Activated T-helper 17 cell treated with anti-CD3 and anti-CD28 coated beads, Interleukin-2, amount 50 U/mL, for 72 hours (primary cell): Measurements from ENCODE around the gene PLEKHH3. TPM values are rescaled to one million over a fixed set of nuclear protein-coding genes. Genes with fewer than 3 reads are reported as not detected.

Experiments
- ATAC-seq: fragments of 150-1000 bp; cut with Tn5 transposase; replicated peaks from 2 replicates; pipeline ENCODE4 v1.10.0; 2021; ENCODE audit warnings: mild to moderate bottlenecking, moderate library complexity
- H3K27ac Mint-ChIP-seq: one replicate; pipeline ENCODE4 v1.8.0; 2022; ENCODE audit warnings: mixed read lengths
- H3K27me3 Mint-ChIP-seq: one replicate; pipeline ENCODE4 v1.8.0; 2022; ENCODE audit warnings: mixed read lengths
- H3K36me3 Mint-ChIP-seq: one replicate; pipeline ENCODE4 v1.8.0; 2022; ENCODE audit warnings: low read depth, mild to moderate bottlenecking, mixed read lengths
- H3K4me1 Mint-ChIP-seq: one replicate; pipeline ENCODE4 v1.8.0; 2022; ENCODE audit warnings: mixed read lengths
- H3K4me3 Mint-ChIP-seq: one replicate; pipeline ENCODE4 v1.8.0; 2022; ENCODE audit warnings: mild to moderate bottlenecking, mixed read lengths
- H3K9me3 Mint-ChIP-seq: one replicate; pipeline ENCODE4 v1.8.0; 2022; ENCODE audit warnings: mixed read lengths
- total RNA-seq, 2 donors: library from RNA; stranded (reverse); gene quantifications; one replicate each; pipeline ENCODE4 v1.2.3, GENCODE V29; 2022

Gene PLEKHH3
- total RNA-seq, 2 donors from 2014 or later, result 0.61 to 1.5 TPM

DNA sequence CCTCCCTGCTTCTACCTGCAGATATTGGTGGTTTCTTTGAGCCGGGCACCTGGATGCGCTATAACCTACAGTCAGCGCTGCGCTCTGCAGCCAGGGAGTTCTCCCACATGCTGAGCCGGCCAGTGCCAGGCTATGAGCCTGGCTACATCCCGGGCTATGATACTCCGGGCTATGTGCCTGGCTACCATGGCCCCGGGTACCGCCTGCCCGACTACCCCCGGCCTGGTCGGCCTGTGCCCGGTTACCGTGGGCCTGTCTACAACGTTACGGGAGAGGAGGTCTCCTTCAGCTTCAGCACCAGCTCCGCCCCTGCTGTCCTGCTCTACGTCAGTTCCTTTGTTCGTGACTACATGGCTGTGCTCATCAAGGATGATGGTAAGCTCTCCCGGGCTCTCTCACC, 18.7 kb upstream of the PLEKHH3 start:
- H3K27me3 Mint-ChIP-seq, result no peaks in the 10 kb centered on the region
- H3K27ac Mint-ChIP-seq, result no peak overlapping the region
- H3K9me3 Mint-ChIP-seq, result no peaks in the 10 kb centered on the region
- H3K36me3 Mint-ChIP-seq, result peaks cover 24% of the 10 kb centered on the region
- no peak for ATAC-seq
- H3K4me3 Mint-ChIP-seq, result no peak overlapping the region
- H3K4me1 Mint-ChIP-seq, result no peaks in the 10 kb centered on the region

DNA sequence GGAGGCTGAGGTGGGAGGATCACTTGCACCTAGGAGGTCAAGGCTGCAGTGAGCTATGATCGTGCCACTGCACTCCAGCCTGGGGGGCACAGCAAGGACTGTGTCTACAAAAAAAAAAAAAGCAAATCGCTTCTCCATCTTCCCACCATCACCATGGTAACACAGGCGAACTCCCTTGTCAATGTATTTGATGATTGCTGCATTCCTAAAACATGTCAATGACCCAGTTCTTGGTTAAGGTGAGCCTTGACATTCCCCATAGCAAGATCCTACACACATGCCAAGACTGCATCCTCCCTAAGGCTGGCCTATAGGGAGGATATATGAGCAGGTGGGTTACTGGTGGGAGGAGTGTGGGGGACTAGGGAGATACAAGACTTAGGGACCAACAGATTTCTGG, 17.7 kb upstream of the PLEKHH3 start:
- no peaks in the 10 kb centered on the region for H3K4me1 Mint-ChIP-seq
- no peak for ATAC-seq
- no peak overlapping the region for H3K27ac Mint-ChIP-seq
- no peaks in the 10 kb centered on the region for H3K9me3 Mint-ChIP-seq
- H3K27me3 Mint-ChIP-seq, result no peaks in the 10 kb centered on the region
- H3K4me3 Mint-ChIP-seq, result no peak overlapping the region
- peaks cover 16% of the 10 kb centered on the region for H3K36me3 Mint-ChIP-seq

GRCh38 chr17:42692489-42692888, 15.7 kb upstream of the PLEKHH3 start:
- Mint-ChIP-seq H3K9me3 (no peaks in the 10 kb centered on the region), H3K4me3 (no peak overlapping the region), H3K27ac (no peak overlapping the region), H3K4me1 (no peaks in the 10 kb centered on the region), H3K27me3 (no peaks in the 10 kb centered on the region), H3K36me3 (peaks cover 7% of the 10 kb centered on the region)
- ATAC-seq, result no peak

GRCh38 chr17:42691021-42691545, 14.3 kb upstream of the PLEKHH3 start:
- Mint-ChIP-seq H3K27ac (no peak overlapping the region), H3K36me3 (peaks cover 4% of the 10 kb centered on the region), H3K27me3 (no peaks in the 10 kb centered on the region), H3K4me1 (no peaks in the 10 kb centered on the region), H3K9me3 (no peaks in the 10 kb centered on the region), H3K4me3 (no peak overlapping the region)
- no peak for ATAC-seq

DNA sequence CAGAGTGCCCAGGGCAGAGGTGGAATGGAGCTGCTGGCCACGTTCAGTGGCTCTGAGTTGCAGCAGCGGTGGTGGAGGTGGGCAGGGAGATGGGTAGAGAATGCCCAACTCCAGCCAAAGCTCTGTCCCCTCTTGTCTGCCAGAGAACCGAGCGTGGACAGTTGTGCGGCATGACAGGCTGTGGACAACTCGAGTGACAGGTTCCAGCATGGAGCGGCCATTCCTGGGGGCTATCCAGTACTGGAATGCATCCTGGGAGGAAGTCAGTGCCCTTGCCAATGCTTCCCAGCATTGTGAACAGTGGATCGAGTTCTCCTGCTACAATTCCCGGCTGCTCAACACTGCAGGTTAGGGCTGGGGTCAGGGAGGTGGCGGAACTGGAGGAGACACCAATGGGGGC, 13.8 kb upstream of the PLEKHH3 start:
- no peak overlapping the region for H3K4me3 Mint-ChIP-seq
- H3K4me1 Mint-ChIP-seq, result no peaks in the 10 kb centered on the region
- H3K27ac Mint-ChIP-seq, result no peak overlapping the region
- ATAC-seq, result no peak
- H3K9me3 Mint-ChIP-seq, result no peaks in the 10 kb centered on the region
- H3K36me3 Mint-ChIP-seq, result no peaks in the 10 kb centered on the region
- no peaks in the 10 kb centered on the region for H3K27me3 Mint-ChIP-seq

GRCh38 chr17:42687707-42688320, 11.0 kb upstream of the PLEKHH3 start:
- Mint-ChIP-seq H3K4me1 (peaks cover 5% of the 10 kb centered on the region), H3K36me3 (no peaks in the 10 kb centered on the region), H3K4me3 (no peak overlapping the region), H3K27me3 (peaks cover 8% of the 10 kb centered on the region), H3K9me3 (no peaks in the 10 kb centered on the region), H3K27ac (no peak overlapping the region)
- no peak for ATAC-seq

GRCh38 chr17:42686520-42687128, 9.8 kb upstream of the PLEKHH3 start:
- H3K36me3 Mint-ChIP-seq, result no peaks in the 10 kb centered on the region
- H3K27ac Mint-ChIP-seq, result no peak overlapping the region
- no peak overlapping the region for H3K4me3 Mint-ChIP-seq
- no peaks in the 10 kb centered on the region for H3K9me3 Mint-ChIP-seq
- H3K27me3 Mint-ChIP-seq, result peaks cover 8% of the 10 kb centered on the region
- ATAC-seq, result no peak
- H3K4me1 Mint-ChIP-seq, result peaks cover 12% of the 10 kb centered on the region

- Mint-ChIP-seq H3K27me3 (peaks cover 11% of the 10 kb centered on the region), H3K27ac (no peak overlapping the region), H3K4me1 (peaks cover 17% of the 10 kb centered on the region), H3K9me3 (no peaks in the 10 kb centered on the region), H3K36me3 (no peaks in the 10 kb centered on the region), H3K4me3 (no peak overlapping the region)
- no peak for ATAC-seq
Observed at GRCh38 chr17:42685831-42686230, 9.0 kb upstream of the PLEKHH3 start.

GRCh38 chr17:42684929-42685556, 8.2 kb upstream of the PLEKHH3 start:
- Mint-ChIP-seq H3K9me3 (no peaks in the 10 kb centered on the region), H3K4me3 (no peak overlapping the region), H3K36me3 (no peaks in the 10 kb centered on the region), H3K4me1 (peaks cover 17% of the 10 kb centered on the region), H3K27ac (no peak overlapping the region), H3K27me3 (peaks cover 14% of the 10 kb centered on the region)
- no peak for ATAC-seq

DNA sequence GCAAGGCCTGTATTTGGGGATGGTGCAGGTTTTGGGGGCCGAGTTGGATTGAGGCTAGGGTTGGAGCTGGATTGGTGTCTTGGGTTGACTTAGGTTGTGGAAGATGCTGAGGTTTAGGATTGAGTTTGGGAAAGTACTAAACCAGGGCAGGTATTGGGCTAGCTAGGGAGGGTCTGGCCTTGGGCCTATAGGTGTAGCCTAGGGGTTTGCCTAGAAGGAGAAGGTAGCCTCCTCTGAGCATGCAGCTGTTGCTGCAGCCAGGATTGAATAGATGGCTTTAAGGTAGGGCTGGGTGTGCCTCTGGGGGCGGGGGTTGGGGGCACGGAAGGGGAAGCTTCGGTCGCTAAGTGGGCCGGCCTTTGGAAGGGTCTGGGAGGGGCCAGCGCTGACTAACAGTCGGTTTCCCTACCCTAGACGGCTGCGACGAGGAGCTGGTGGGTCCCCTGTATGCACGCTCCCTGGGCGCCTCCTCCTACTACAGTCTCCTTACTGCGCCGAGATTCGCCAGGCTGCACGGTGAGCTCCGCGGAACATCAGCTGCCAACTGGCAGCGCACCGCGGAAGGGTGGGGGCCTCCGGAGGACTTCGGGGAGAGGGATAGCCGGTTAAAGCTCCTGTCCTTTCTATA, 6.7 kb upstream of the PLEKHH3 start:
- Mint-ChIP-seq H3K27me3 (peaks cover 14% of the 10 kb centered on the region), H3K4me1 (peaks cover 18% of the 10 kb centered on the region), H3K27ac (no peak overlapping the region), H3K9me3 (no peaks in the 10 kb centered on the region), H3K36me3 (no peaks in the 10 kb centered on the region), H3K4me3 (peak overlapping the region; percentile 87)
- ATAC-seq, result no peak

GRCh38 chr17:42682722-42683403, 6.1 kb upstream of the PLEKHH3 start:
- peaks cover 21% of the 10 kb centered on the region for H3K4me1 Mint-ChIP-seq
- H3K27me3 Mint-ChIP-seq, result peaks cover 14% of the 10 kb centered on the region
- peak overlapping the region; percentile 87 for H3K4me3 Mint-ChIP-seq
- H3K9me3 Mint-ChIP-seq, result no peaks in the 10 kb centered on the region
- no peaks in the 10 kb centered on the region for H3K36me3 Mint-ChIP-seq
- ATAC-seq, result peak; percentile 15
- H3K27ac Mint-ChIP-seq, result no peak overlapping the region

GRCh38 chr17:42681976-42682721, 5.4 kb upstream of the PLEKHH3 start, which contains the start of gene CNTNAP1:
Gene CNTNAP1, plus strand, starts transcription at chr17:42682531. Its CDS starts 299 bp downstream, at chr17:42682830.
- H3K27ac Mint-ChIP-seq, result peak within 1 kb of the TSS; percentile 38

GRCh38 chr17:42680331-42680808, 3.6 kb upstream of the PLEKHH3 start:
- Mint-ChIP-seq H3K4me1 (peaks cover 21% of the 10 kb centered on the region), H3K4me3 (peak overlapping the region; percentile 87), H3K27me3 (peaks cover 18% of the 10 kb centered on the region), H3K9me3 (no peaks in the 10 kb centered on the region), H3K27ac (no peak overlapping the region), H3K36me3 (no peaks in the 10 kb centered on the region)
- ATAC-seq, result no peak

More at GRCh38 chr17:42681976-42682721, 5.4 kb upstream of the PLEKHH3 start, which contains the start of gene CNTNAP1:
- H3K4me1 Mint-ChIP-seq, result peaks cover 21% of the 10 kb centered on the region
- H3K9me3 Mint-ChIP-seq, result no peaks in the 10 kb centered on the region
- peak within 1 kb of the TSS; percentile 87 for H3K4me3 Mint-ChIP-seq
- peaks cover 14% of the 10 kb centered on the region for H3K27me3 Mint-ChIP-seq
- H3K36me3 Mint-ChIP-seq, result no peaks in the 10 kb centered on the region
- peak; percentile 15 for ATAC-seq
